GM21619 (cell line): ENCODE measurements around the gene MYO3B.

Source experiments
- ATAC-seq: cut with Tn5 transposase; IDR thresholded peaks from one replicate; pipeline ENCODE4 v1.9.1; 2021; ENCODE audit not compliant: unreplicated experiment

Gene MYO3B

DNA sequence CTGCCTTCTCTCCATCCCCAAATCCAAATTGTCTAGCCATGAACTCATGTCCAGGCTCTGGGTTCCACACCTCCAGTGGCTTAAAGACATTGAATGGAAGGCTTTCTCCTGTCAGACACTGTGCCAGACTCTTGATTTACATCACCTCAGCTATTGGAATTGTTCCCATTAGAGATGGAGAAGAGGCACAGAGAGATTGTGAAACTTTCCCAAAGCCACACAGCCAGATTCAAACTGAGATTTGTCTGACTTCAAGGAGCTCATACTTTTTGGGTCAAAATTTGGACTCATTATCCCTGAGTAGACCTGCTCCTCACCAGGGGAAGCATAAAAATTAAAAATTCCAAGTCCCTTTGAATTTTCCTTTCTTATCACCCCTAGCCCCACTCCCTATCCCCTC lies 18.9 kb upstream of the MYO3B start:
- no peak for ATAC-seq

DNA sequence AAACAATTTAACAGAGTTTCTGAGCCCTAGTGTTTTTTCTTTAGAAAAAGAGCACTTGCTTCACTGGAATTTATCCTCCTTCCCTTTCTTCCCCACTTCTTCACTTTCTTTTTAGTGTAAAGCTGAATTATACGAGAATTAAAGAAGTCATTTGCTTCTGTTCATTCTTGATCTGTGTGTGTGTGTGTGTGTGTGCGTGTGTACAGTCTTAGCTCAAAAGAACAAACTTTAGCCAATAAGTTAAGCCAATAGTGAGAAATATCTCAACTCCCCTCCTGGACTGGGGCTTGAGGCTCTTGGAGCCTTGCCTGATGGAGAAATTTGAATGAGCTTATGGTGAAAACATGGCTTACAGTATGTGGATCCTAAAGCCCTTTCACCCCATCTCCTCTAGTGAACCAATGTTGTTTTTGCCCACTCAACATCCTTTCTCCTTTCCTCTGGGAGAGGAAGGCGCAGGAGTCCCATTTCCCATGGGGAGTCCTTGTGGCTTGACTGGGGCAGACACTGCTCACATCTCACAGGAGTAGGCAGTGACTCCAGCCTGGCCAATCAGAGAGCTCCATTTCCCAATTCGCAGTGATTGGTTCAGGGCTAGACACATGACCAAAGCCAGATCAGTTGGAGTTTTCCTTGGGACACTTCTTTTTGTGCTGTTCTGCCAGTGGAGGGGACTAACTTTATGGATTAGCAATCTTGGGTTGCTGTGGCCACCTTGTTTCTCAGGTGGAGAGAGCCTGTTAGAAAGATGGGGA lies 16.3 kb upstream of the MYO3B start:
- ATAC-seq: no peak

DNA sequence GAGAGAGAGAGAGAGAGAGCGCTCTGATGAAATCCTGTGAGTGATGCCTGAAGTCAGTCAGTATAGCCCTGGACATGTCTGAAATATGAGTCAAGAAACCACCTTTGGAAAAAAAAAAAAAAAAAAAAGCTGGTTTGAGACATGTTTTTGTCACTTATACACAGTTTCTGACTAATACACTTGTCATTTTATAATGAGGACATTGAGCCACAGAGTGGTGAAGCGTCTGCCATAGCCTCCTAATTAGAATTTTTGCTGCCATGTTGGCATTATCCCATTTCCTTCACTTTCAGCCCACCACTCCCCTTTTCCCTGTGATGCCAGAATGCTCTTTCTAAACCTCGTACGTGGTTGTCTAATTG lies 15.7 kb upstream of the MYO3B start:
- no peak for ATAC-seq

DNA sequence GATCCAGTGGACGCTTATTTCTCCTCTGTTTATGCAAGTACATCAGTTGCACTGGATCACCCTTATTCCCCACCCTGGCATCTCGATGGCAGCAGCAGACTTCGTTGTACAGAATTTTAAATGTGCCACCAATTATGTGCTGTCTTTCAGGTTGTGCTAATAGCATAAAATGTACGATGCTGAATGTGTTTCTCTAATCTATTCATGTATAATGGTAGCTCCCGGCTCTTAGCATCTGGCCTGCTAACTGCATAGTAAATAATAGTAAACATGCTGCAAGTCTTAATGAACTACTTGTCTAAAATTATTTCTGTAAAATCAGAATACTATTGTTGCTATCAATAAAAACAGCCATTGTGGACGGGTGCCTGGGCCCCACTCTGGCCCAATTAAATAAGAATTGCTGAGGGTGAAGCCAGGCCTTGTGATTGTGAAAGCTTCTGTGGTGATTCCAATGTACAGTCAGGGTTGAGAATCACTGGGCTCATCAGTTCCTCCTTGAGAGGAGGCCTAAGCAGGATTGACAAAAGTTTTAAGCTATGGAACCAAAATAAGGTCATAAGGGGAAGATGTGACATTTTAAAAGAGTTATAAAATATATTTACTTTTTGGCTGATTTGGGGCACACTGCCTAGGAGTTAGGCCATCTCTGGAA lies 14.4 kb upstream of the MYO3B start:
- ATAC-seq: no peak

DNA sequence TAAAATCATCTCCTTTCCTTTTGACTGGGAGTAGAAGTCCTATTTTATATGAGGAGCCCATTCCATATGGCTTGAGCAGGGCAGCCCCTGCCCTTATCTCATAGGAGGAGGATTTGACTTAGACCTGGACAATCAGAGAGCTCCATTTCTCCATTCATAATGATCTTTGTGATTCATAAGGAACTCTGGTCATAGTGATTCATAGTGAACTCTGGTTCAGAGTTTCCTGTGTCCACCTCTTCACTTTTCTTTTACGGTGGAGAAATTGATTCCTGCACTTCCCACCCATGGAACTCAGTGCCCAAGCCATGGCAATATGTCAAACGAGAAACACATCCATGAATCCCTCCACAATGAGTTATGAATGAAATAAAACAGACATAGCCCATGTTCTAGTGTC lies 12.8 kb upstream of the MYO3B start:
- ATAC-seq: no peak

DNA sequence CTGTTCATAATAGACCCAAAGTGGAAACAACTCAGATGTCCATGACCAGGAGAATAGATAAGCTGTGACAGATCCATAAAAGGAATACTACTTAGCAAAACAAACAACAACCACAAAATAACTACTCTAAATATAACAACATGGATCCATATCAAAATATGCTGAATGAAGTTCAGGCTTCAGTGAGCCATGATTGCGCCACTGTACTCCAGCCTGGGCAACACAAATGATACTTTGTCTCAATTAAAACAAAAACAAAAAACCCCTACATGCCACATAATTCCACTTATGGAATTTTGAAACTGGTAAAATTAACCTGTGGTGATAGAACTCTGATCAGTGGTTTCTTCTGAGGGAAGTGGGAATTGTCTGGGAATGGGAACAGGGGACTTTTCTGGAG lies 11.2 kb upstream of the MYO3B start:
- ATAC-seq: no peak

DNA sequence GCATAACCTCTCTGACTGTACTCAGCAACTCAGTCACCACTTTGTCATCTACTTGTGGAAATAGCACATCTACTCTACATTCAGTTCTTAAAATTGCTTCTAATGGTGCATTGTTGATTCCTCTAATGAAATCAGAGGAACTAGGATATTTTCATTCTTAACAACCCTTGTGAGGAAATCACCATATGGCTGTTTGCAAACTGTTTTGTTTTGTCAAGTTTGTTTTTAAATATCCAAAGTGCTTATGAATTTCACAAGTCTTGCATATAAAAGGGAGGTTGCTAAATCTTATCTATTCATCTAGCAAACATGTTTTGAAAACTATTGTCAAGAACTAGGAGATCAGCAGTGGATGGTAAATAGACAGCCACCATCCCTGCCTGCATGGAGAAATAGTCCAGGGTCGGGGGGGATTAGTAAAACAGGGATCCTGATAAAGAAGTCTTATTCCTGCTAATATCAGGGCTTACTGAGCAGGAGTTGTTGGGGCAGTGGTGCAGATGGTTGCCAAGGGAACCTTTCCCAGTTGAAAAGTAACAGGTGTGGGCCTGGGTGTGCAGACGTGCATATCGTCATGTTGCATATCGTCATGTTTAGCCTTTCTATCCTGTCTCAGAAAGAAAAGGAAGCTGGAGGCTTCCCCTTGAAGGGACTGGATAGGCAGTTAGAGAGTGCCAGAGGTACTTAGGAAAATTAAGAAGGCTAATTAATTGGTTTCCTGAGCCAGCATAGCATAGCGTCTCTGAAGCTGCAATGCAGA lies 7.5 kb upstream of the MYO3B start:
- ATAC-seq: no peak

DNA sequence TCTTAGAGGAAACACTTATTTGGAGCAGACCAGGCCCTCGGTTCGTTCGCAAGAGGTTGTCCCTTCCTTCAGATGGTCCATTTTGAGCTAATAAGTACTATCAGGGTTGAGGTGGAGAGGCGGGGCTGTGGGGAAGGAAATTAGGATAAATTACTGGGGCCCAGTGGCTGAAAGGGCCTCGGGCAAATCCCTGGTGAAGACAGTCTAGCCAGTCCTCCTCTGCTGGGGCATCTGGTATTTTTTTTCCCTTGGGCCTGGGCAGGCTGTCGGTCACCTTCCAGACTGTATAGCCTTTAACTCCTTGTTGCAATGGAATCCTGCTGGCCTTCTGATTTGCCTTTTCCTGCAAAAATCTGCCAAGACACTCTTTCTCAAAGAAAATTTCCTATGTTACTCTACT lies 1.7 kb upstream of the MYO3B start:
- no peak for ATAC-seq

DNA sequence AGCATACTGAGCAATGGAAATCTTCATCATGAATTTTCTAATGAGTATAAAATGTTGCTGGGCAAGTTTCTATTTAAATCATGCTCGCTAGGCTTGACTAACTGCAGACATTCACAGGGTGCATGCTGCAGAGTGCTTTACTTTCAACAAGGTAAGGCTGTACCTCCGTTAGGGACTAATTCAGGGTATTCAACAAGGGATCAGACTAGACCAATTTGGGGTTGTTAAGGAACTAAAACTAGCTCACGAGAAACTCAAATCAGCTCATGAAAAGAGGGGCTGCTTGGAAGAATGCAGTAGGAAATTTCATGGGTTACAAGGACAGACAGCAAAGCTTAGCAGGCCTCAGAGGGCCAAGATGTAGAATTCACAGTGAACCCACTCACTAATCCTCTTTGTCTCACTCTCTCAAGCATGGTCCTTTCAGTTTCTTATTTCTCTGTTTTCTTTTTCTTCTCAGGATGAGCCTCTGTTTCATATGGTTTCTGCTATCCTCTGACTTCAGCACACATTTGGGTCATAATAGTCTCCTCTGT lies 2.2 kb downstream of the MYO3B start:
- peak; percentile 72 for ATAC-seq

DNA sequence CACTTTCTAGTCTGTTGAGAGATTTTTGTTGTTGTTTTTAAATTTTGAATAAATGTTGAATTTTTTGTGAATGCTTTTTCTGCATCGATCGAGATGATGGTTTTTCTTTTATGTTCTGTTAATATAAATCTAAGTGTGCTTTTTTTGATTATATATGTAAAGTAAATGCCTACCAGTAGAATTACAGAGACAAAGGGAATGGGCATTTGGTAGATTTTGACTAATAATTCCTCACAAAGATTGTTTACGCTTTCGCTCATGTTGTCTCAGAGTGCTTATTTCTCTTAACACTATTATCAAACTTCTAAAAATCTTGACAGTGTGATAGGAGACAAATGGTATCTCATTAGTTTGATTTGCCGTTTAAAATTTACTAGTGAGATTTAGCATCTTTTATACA lies 3.7 kb downstream of the MYO3B start:
- no peak for ATAC-seq

DNA sequence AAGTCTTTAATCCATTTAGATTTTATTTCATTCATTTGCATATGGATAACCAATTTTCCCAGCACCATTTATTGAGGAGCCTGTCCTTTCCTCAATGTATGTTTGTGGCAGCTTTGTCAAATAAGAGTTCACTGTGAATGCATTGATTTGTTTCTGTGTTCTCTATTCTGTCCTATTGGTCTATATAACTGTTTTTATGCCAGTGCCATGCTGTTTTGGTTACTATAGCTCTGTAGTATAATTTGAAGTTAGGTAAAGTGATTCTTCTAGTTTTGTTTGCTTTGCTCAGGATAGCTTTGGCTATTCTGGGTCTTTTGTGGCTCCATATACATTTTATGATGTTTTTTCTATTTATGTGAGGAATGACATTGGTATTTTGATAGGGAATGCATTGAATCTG lies 7.4 kb downstream of the MYO3B start:
- ATAC-seq: no peak

DNA sequence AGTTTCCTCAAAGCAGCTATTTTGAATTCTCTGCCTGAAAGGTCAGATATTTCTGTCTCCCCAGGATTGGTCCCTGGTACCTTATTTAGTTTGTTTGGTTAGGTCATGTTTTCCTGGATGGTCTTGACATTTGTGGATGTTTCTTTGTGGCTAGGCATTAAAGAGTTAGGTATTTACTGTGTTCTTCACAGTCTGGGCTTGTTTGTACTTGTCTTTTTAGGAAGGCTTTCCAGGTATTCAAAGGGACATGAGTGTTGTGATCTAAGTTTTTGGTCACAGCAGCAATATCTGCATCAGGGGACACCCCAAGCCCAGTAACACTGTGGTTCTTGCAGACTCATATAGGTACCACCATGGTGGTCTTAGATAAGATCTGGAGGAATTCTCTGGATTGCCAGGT lies 11.8 kb downstream of the MYO3B start:
- no peak for ATAC-seq

DNA sequence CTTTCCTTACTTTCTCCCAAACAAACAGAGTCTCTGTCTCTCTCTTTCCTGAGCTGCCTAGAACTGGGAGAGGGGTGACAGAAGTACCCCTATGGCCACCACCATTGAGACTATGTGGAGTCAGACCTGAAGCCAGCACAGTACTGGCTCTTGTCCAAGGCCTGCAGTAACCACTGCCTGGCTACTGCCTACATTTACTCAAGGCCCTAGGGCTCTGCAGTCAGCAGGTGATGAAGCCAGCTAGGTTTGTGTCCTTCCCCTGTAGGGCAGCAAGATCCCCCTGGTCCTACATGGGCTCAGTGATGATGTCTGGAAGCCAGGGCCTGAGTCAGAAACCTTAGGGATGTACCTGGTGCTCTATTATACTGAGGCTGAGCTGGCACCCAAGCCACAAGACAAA lies 12.2 kb downstream of the MYO3B start:
- no peak for ATAC-seq

DNA sequence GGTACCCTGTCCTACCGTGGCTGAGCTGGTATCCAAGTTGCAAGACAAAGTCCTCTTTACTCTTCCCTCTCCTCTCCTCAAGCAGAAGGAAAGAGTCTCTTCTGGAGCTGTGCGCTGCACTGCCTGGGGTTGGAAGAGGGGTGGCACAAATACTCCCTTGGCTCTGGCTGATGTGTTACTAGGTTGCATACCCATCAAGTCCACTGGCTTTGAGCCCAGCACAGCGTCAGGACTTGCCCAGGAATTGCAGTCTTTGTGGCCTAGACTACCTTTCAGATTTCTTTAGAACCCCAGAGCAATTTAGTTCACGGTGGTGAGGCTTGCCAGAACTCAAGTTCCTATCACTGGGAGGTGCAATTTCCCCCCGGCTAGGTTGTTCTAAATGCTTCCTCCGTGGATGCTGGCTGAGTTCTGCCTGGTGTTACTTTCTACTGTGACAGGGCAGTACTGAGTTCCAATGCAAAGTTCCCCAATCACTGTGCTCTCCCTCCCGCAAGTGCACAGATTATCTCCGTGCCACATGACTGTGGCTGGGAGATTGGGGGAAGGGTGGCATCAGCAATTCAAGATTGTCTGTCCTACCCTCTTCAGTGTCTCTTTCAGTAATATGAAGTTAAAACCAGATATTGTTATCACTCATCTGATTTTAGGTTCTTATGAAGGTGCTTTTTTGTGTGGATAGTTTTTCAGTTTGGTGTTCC lies 13.4 kb downstream of the MYO3B start:
- ATAC-seq: no peak

DNA sequence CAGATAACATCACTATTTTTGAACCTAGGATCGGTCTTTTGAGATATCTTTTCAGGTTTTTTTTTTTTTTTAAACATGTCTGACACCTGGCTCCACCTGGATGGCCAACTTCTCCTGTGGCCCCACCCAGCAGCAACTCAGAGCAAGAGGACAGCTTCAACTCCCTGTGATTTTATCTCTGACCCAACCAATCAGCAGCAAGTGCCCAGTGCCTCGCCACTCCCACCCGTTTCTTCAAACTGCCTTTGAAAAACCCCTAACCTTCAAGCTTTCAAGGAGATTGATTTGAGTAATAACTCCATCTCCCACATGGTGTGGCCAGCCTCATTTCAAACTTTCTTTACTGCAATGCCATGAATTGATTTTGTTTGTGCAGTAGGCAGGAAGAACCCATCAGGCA lies 19.0 kb downstream of the MYO3B start:
- ATAC-seq: no peak

DNA sequence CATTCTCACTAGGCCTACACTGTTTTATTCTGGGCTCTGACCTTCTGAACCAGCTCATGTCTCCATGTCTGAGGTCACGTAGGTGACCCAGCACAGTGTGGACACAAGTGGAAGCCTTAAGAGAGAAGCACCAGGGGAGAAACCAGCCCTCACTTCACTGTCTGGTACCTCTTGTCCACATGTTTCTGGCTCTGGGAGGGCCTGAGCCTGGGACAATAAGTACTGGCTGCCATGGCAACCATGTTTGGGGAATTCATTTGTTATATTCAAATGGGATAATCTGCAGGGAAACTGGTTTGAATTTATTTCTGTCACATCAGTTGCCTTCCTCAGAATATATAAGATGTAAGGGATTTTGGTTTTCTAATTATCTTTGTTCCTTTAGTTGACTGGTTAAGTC lies 23.3 kb downstream of the MYO3B start:
- ATAC-seq: no peak

DNA sequence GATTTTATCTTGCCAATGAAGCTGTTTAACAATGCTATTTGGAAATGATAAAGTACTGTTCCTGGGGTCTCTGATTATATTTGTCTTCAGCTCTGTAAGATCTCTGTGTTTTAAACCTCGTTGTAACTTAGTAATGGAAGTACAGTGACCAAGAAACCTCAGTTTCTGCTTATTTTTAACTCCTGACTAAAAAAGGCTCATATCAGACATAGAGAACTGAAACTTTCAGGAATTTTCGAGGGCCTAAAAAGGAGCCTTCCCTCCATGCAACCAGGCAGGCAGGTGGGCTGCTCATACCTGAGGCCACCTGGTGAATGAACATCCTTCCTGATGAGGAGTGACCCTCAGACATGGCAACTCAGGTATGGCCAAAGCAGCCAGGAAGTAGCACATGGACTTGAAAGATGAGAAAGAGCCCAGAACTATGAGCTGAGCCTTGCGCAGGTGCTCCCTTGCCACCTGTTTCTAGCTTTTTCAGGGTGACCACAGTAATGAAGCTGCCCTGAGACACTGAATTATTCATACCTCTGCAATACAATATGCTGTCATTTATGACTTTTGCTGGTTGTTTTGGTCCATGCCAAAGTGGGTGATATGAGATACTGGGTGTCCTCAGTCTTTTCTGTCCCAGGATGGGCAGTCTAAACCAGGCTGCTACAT lies 23.9 kb downstream of the MYO3B start:
- ATAC-seq: peak; percentile 51

DNA sequence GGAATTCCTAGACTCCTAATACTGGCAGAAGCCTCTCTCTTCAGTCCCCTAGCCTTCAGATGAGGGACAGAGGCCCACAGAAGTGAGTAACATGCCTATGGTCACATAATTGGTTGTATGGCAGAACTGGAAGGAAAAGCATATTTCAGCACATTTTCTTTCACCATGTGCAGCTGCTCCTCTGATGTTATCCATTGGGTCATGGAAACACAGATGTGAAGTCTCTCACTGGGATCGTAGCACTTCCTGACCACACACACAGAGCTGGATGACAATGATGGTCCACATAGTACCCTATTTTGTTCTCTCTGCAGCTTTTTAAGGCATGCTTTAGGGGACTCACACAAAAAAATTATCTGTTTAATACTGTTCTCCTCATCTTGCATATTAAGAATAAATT lies 24.5 kb downstream of the MYO3B start:
- no peak for ATAC-seq

DNA sequence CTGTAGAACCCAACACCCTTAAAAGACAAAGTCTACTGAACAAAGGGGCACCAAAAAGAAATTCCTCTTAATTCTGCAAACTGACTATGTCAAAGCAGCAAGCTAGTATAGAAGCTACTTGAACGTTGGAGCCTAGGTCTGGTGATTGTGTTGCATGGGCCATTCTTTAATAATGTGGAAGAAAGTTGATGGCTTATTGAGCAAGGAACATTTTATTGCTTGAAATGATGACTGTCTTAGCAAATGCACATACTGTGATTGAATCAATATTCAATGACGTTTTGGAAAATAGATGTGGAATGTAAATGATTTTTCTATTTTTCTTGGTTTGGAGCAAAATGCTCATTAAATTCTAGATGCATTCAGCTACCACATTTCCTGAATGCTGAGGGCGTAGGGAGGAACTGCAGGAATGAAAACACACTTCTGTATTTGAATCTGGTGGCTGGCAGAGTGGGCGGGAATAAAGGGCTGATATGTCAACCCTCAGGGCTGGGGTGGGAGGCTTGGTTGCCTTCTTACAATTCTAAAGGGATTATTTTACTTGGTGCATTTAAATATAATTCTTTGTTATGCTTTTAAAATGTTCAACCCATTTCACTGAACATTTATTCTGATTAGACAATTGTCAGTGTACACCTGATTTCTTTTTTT lies 26.5 kb downstream of the MYO3B start:
- ATAC-seq: no peak

DNA sequence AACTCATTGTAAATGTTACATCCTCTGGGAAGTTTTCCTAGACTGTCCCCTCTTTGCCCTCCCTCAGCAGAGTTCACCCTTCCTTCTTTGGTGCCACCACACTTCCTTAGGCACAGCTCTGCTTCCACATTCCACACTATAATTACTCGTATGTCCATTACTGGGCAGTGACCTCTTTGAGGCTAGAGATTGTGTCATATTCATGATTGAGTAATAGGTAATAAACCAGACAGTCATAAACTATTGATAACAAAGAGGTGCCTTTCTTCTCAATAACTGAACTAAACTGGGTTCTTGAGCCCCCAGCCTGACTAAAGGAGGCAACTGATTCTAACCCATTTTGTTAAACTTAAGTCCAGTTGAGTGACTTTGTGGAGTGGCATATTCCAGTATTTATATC lies 28.3 kb downstream of the MYO3B start:
- ATAC-seq: no peak
